HepG2 (cell line): ENCODE results near the gene PPP1R16B. TPM values are rescaled to one million over a fixed set of nuclear protein-coding genes. Genes with fewer than 3 reads are reported as not detected.
A peak's percentile ranks its signal among the peaks of the same experiment; 100 is the strongest.

Experiments
- BRD4 ChIP-seq: sonication (generic); formaldehyde crosslinking; IDR thresholded peaks from 2 replicates; pipeline ENCODE4 v1.4.0; 2020; ENCODE audit warnings: missing genetic modification reagents
- FOXO1 ChIP-seq: sonication (generic); formaldehyde crosslinking; IDR thresholded peaks from 2 replicates; pipeline ENCODE4 v1.4.0; 2020; ENCODE audit warnings: missing genetic modification reagents
- GTF2F1 ChIP-seq: fragments of 150-350 bp; IDR thresholded peaks from 2 replicates; pipeline ENCODE4 v1.6.1; 2014; ENCODE audit warnings: low read length
- ISL2 ChIP-seq: sonication (generic); formaldehyde crosslinking; IDR thresholded peaks from 2 replicates; pipeline ENCODE4 v1.5.0; 2020; ENCODE audit warnings: missing genetic modification reagents
- MAZ ChIP-seq, 2 experiments: sonication (generic) in 1 of 2; formaldehyde crosslinking in 1 of 2; IDR thresholded peaks; 2 replicates each; pipeline versions ENCODE4 v1.5.0 to v1.6.1; 2012 to 2020; ENCODE audit warnings: low read depth in 2 of 2, mild to moderate bottlenecking in 2 of 2, borderline replicate concordance in 1 of 2, improper control_type of control experiment in 1 of 2, low read length in 1 of 2, missing genetic modification reagents in 1 of 2, moderate library complexity in 1 of 2
- MYC ChIP-seq: sonication (generic); formaldehyde crosslinking; IDR thresholded peaks from 2 replicates; pipeline ENCODE4 v1.9.0; 2021; ENCODE audit warnings: missing genetic modification reagents, borderline replicate concordance
- PITX1 ChIP-seq: sonication (generic); formaldehyde crosslinking; IDR thresholded peaks from 2 replicates; pipeline ENCODE4 v1.5.1; 2020; ENCODE audit warnings: mild to moderate bottlenecking, missing genetic modification reagents
- RNF2 ChIP-seq: fragments of 450-650 bp; conservative IDR thresholded peaks from 2 replicates; pipeline ENCODE4 v1.6.1; 2016; ENCODE audit warnings: low read depth
- SOX5 ChIP-seq: IDR thresholded peaks from 2 replicates; pipeline ENCODE4 v1.6.1; 2016; ENCODE audit warnings: borderline replicate concordance
- ZNF543 ChIP-seq: sonication (generic); formaldehyde crosslinking; IDR thresholded peaks from 2 replicates; pipeline ENCODE4 v1.4.0; 2020; ENCODE audit warnings: mild to moderate bottlenecking, missing genetic modification reagents
- ZNF747 ChIP-seq: sonication (generic); formaldehyde crosslinking; IDR thresholded peaks from 2 replicates; pipeline ENCODE4 v1.8.1; 2023; ENCODE audit warnings: missing genetic modification reagents, mild to moderate bottlenecking, borderline replicate concordance
- polyA plus RNA-seq, 8 experiments: library from polyadenylated mRNA; depleted of rRNA in 3 of 8; stranded (reverse) in 7 of 8; unstranded in 1 of 8; fragments of >200 nt; fragmentation: Illumina TruSeq in 4 of 8; extraction: Trizol in 4 of 8; gene quantifications; 2 replicates each; pipeline versions ENCODE4 v1.2.1 to v1.2.3, GENCODE V29; 2011 to 2016; ENCODE audit warnings: low read depth in 4 of 8, missing spikeins in 1 of 8, mixed read lengths in 1 of 8; ENCODE audit not compliant: insufficient read depth in 1 of 8
- total RNA-seq, 5 experiments: library from RNA; depleted of rRNA; stranded (reverse); fragments of >200 nt; fragmentation: Illumina TruSeq; extraction: Trizol; gene quantifications; 2 replicates each; pipeline ENCODE4 v1.2.3, GENCODE V29; 2016; ENCODE audit warnings: low read depth in 1 of 5
- TF ChIP-seq, protein P1 (sequence below): sonication (generic); formaldehyde crosslinking; IDR thresholded peaks from 2 replicates; pipeline ENCODE4 v1.5.1; 2020; ENCODE audit warnings: mild to moderate bottlenecking, missing genetic modification reagents, moderate library complexity
- TF ChIP-seq, protein P2 (sequence below): sonication (generic); formaldehyde crosslinking; IDR thresholded peaks from 2 replicates; pipeline ENCODE4 v1.4.0; 2020; ENCODE audit warnings: mild to moderate bottlenecking, missing genetic modification reagents
- TF ChIP-seq, protein P3 (sequence below): sonication (generic); formaldehyde crosslinking; IDR thresholded peaks from 2 replicates; pipeline ENCODE4 v1.4.0; 2020; ENCODE audit warnings: low read depth, mild to moderate bottlenecking, missing genetic modification reagents
- TF ChIP-seq, protein P4 (sequence below): sonication (generic); formaldehyde crosslinking; IDR thresholded peaks from 2 replicates; pipeline ENCODE4 v1.4.0; 2020; ENCODE audit warnings: missing genetic modification reagents
- TF ChIP-seq, protein P5 (sequence below): sonication (generic); formaldehyde crosslinking; IDR thresholded peaks from 2 replicates; pipeline ENCODE4 v1.9.0; 2022; ENCODE audit warnings: missing genetic modification reagents, mild to moderate bottlenecking, borderline replicate concordance

PPP1R16B gene
- total and polyA plus RNA-seq, 2 of the 13 experiments (the other 11 are each of a cell fraction or from before 2014, with no cell fraction given): 0.02 to 0.11 TPM

DNA sequence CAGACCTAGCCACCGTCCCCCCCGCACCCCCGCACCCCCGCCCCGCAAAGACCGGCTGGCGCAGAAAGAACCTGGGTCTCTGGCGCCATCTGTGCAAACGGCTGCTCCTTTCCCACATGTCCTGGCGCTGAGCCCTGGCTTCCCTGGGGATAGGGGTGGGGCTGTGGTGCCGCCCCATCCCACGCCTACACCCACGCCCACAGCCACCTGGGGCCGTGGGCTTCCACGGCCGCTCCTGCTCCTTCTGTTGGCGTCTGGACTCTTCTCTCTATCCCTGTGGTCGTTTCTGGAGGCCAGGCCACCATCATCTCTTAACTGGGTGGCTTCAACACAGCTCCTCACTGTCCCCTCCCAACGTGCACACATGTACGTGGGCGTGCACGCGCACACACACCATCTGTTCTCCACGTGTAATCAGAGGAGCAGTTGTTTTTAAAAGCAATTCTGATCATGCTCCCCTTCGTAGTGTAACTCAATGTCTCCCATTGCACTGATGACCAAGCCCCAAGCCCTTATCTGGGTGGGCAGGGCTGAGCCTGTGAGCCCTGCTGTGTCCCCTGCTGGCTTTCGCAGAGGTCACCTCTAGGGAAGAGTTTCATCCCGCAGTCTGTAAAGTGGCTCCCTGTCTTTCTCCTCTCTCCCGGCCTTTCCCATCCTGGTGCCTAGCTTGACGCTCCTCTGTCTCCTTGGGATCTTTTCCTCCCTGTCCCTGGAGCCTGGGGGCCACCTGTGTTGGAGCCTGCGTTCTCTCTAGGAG, 88.8 kb downstream of the PPP1R16B start (continued):
- TF ChIP-seq MYC (peak; percentile 31; the same call in 1 of the 2 replicates), MAZ (IDR thresholded peaks at IDR 0.05; ENCODE audit: borderline replicate concordance, low read depth, low read length) (peak; percentile 37; the same call in 1 of the 2 replicates), MAZ (CRISPR knock-in tag; IDR thresholded peaks at IDR 0.05; ENCODE audit: low read depth) (no peak; the same call in 1 of the 2 replicates), SOX5 (CRISPR knock-in tag) (0 out of 2 replicates have a peak, but pooled peaks have one; percentile 2), ZNF543 (CRISPR knock-in tag) (no peak), PITX1 (peak; percentile 17; the same call in 1 of the 2 replicates), ZNF747 (CRISPR knock-in tag) (no peak), FOXO1 (CRISPR knock-in tag) (0 out of 2 replicates have a peak, but pooled peaks have one; percentile 7), ISL2 (CRISPR knock-in tag) (no peak), GTF2F1 (no peak), RNF2 (no peak), BRD4 (peak; percentile 46; the same call in 1 of the 2 replicates)
- TF ChIP-seq, protein P1, sequence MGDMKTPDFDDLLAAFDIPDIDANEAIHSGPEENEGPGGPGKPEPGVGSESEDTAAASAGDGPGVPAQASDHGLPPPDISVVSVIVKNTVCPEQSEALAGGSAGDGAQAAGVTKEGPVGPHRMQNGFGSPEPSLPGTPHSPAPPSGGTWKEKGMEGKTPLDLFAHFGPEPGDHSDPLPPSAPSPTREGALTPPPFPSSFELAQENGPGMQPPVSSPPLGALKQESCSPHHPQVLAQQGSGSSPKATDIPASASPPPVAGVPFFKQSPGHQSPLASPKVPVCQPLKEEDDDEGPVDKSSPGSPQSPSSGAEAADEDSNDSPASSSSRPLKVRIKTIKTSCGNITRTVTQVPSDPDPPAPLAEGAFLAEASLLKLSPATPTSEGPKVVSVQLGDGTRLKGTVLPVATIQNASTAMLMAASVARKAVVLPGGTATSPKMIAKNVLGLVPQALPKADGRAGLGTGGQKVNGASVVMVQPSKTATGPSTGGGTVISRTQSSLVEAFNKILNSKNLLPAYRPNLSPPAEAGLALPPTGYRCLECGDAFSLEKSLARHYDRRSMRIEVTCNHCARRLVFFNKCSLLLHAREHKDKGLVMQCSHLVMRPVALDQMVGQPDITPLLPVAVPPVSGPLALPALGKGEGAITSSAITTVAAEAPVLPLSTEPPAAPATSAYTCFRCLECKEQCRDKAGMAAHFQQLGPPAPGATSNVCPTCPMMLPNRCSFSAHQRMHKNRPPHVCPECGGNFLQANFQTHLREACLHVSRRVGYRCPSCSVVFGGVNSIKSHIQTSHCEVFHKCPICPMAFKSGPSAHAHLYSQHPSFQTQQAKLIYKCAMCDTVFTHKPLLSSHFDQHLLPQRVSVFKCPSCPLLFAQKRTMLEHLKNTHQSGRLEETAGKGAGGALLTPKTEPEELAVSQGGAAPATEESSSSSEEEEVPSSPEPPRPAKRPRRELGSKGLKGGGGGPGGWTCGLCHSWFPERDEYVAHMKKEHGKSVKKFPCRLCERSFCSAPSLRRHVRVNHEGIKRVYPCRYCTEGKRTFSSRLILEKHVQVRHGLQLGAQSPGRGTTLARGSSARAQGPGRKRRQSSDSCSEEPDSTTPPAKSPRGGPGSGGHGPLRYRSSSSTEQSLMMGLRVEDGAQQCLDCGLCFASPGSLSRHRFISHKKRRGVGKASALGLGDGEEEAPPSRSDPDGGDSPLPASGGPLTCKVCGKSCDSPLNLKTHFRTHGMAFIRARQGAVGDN: peak; percentile 43; the same call in 1 of the 2 replicates
- TF ChIP-seq, protein P2, sequence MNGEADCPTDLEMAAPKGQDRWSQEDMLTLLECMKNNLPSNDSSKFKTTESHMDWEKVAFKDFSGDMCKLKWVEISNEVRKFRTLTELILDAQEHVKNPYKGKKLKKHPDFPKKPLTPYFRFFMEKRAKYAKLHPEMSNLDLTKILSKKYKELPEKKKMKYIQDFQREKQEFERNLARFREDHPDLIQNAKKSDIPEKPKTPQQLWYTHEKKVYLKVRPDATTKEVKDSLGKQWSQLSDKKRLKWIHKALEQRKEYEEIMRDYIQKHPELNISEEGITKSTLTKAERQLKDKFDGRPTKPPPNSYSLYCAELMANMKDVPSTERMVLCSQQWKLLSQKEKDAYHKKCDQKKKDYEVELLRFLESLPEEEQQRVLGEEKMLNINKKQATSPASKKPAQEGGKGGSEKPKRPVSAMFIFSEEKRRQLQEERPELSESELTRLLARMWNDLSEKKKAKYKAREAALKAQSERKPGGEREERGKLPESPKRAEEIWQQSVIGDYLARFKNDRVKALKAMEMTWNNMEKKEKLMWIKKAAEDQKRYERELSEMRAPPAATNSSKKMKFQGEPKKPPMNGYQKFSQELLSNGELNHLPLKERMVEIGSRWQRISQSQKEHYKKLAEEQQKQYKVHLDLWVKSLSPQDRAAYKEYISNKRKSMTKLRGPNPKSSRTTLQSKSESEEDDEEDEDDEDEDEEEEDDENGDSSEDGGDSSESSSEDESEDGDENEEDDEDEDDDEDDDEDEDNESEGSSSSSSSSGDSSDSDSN: 0 out of 2 replicates have a peak, but pooled peaks have one; percentile 10
- TF ChIP-seq, protein P3, sequence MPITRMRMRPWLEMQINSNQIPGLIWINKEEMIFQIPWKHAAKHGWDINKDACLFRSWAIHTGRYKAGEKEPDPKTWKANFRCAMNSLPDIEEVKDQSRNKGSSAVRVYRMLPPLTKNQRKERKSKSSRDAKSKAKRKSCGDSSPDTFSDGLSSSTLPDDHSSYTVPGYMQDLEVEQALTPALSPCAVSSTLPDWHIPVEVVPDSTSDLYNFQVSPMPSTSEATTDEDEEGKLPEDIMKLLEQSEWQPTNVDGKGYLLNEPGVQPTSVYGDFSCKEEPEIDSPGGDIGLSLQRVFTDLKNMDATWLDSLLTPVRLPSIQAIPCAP (CRISPR knock-in tag): 0 out of 2 replicates have a peak, but pooled peaks have one; percentile 44
- TF ChIP-seq, protein P4, sequence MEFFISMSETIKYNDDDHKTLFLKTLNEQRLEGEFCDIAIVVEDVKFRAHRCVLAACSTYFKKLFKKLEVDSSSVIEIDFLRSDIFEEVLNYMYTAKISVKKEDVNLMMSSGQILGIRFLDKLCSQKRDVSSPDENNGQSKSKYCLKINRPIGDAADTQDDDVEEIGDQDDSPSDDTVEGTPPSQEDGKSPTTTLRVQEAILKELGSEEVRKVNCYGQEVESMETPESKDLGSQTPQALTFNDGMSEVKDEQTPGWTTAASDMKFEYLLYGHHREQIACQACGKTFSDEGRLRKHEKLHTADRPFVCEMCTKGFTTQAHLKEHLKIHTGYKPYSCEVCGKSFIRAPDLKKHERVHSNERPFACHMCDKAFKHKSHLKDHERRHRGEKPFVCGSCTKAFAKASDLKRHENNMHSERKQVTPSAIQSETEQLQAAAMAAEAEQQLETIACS: peak; percentile 61; the same call in 1 of the 2 replicates
- TF ChIP-seq, protein P5, sequence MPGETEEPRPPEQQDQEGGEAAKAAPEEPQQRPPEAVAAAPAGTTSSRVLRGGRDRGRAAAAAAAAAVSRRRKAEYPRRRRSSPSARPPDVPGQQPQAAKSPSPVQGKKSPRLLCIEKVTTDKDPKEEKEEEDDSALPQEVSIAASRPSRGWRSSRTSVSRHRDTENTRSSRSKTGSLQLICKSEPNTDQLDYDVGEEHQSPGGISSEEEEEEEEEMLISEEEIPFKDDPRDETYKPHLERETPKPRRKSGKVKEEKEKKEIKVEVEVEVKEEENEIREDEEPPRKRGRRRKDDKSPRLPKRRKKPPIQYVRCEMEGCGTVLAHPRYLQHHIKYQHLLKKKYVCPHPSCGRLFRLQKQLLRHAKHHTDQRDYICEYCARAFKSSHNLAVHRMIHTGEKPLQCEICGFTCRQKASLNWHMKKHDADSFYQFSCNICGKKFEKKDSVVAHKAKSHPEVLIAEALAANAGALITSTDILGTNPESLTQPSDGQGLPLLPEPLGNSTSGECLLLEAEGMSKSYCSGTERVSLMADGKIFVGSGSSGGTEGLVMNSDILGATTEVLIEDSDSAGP (CRISPR knock-in tag): peak; percentile 36; the same call in 1 of the 2 replicates
